ENCODE results near the gene AGPS.

DNA sequence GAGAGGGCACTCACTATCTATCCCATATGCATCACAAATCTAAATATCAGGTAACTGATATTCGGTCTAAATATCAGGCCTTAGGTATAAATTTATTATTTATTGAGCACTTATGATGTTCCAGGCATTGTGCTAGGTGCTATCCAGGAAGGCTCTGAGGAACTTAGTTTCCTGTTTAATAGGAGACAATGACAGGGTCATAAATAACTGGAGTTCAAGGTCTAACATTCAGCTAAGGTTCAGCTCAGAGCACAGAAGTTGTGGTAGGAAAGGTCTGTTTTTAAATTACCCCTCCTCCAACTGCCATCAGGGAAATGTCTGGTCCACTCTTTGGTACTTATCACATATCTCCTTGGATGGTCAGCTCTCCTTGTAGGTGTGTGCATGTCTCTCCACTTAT lies 193.6 kb downstream of the AGPS start:
- TF ChIP-seq ZNF253 (CRISPR knock-in tag; conservative IDR thresholded peaks at IDR 0.05) (no peak), CBX8 (IDR thresholded peaks at IDR 0.05; ENCODE audit: borderline replicate concordance, extremely low read depth, low read depth, low read length, poor library complexity, severe bottlenecking) (no peak), CREB1 (IDR thresholded peaks at IDR 0.05) (no peak), CREB1 (CRISPR knock-in tag; IDR thresholded peaks at IDR 0.05) (no peak), SRSF1 (IDR thresholded peaks at IDR 0.05; ENCODE audit: low read depth, low read length) (no peak), HDAC3 (IDR thresholded peaks at IDR 0.05; ENCODE audit: borderline replicate concordance, partially characterized antibody) (no peak), NFIC (IDR thresholded peaks at IDR 0.05) (no peak)
- TF ChIP-seq, protein P1, sequence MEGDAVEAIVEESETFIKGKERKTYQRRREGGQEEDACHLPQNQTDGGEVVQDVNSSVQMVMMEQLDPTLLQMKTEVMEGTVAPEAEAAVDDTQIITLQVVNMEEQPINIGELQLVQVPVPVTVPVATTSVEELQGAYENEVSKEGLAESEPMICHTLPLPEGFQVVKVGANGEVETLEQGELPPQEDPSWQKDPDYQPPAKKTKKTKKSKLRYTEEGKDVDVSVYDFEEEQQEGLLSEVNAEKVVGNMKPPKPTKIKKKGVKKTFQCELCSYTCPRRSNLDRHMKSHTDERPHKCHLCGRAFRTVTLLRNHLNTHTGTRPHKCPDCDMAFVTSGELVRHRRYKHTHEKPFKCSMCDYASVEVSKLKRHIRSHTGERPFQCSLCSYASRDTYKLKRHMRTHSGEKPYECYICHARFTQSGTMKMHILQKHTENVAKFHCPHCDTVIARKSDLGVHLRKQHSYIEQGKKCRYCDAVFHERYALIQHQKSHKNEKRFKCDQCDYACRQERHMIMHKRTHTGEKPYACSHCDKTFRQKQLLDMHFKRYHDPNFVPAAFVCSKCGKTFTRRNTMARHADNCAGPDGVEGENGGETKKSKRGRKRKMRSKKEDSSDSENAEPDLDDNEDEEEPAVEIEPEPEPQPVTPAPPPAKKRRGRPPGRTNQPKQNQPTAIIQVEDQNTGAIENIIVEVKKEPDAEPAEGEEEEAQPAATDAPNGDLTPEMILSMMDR (IDR thresholded peaks at IDR 0.05 in 2 of 3, conservative IDR thresholded peaks at IDR 0.05 in 1 of 3; ENCODE audit: insufficient read depth in 2 of 3, low read depth in 1 of 3, low read length in 3 of 3) = no peak
